HepG2 (cell line): ENCODE results near the gene FBXO4. TPM values are rescaled to one million over a fixed set of nuclear protein-coding genes. Genes with fewer than 3 reads are reported as not detected.
A peak's percentile ranks its signal among the peaks of the same experiment; 100 is the strongest.

Experiments used
- ARNT2 ChIP-seq: sonication (generic); formaldehyde crosslinking; IDR thresholded peaks from 2 replicates; pipeline ENCODE4 v1.8.0; 2022; ENCODE audit warnings: mild to moderate bottlenecking, low read depth, missing genetic modification reagents, moderate library complexity
- CREM ChIP-seq, 2 experiments: sonication (generic) in 1 of 2; formaldehyde crosslinking in 1 of 2; IDR thresholded peaks; 2 replicates each; pipeline versions ENCODE4 v1.4.0 to v1.6.1; 2016 to 2020; ENCODE audit warnings: antibody characterized with exemption in 1 of 2, mild to moderate bottlenecking in 1 of 2, missing genetic modification reagents in 1 of 2
- GABPA ChIP-seq, 2 experiments: IDR thresholded peaks; 2 replicates each; pipeline ENCODE4 v1.6.1; 2011 to 2016; ENCODE audit warnings: low read depth in 2 of 2, low read length in 1 of 2, missing biosample characterization in 1 of 2, missing genetic modification characterization in 1 of 2
- GATAD2A ChIP-seq: IDR thresholded peaks from 2 replicates; pipeline ENCODE4 v1.6.1; 2016
- MAFF ChIP-seq: IDR thresholded peaks from 2 replicates; pipeline ENCODE4 v1.6.1; 2011; ENCODE audit warnings: low read depth, low read length, improper control_type of control experiment
- MLLT10 ChIP-seq: sonication (generic); formaldehyde crosslinking; IDR thresholded peaks from 2 replicates; pipeline ENCODE4 v1.4.0; 2020; ENCODE audit warnings: missing genetic modification reagents
- RAD21 ChIP-seq: fragments of 450-650 bp; formaldehyde crosslinking; IDR thresholded peaks from 2 replicates; pipeline ENCODE4 v1.5.0; 2020; ENCODE audit warnings: mild to moderate bottlenecking
- RORA ChIP-seq: sonication (generic); formaldehyde crosslinking; IDR thresholded peaks from 2 replicates; pipeline ENCODE4 v1.5.0; 2020; ENCODE audit warnings: mild to moderate bottlenecking, missing genetic modification reagents, moderate library complexity
- RXRA ChIP-seq: sonication (generic); formaldehyde crosslinking; IDR thresholded peaks from 2 replicates; pipeline ENCODE4 v1.5.1; 2020; ENCODE audit warnings: missing genetic modification reagents
- SOX13 ChIP-seq, 3 experiments: fragments of 450-650 bp in 1 of 3; sonication (generic) in 1 of 3; formaldehyde crosslinking in 1 of 3; IDR thresholded peaks in 2 of 3; conservative IDR thresholded peaks in 1 of 3; 2 replicates each; pipeline versions ENCODE4 v1.5.0 to v1.6.1; 2016 to 2020; ENCODE audit warnings: antibody characterized with exemption in 1 of 3, mild to moderate bottlenecking in 1 of 3, missing compliant biosample characterization in 1 of 3, missing genetic modification reagents in 1 of 3, moderate library complexity in 1 of 3
- SPEN ChIP-seq: sonication (generic); formaldehyde crosslinking; IDR thresholded peaks from 2 replicates; pipeline ENCODE4 v1.5.1; 2020; ENCODE audit warnings: low read depth, mild to moderate bottlenecking, missing genetic modification reagents
- TFE3 ChIP-seq: IDR thresholded peaks from 2 replicates; pipeline ENCODE4 v1.6.1; 2016
- U2AF1 ChIP-seq: fragments of 200-400 bp; formaldehyde crosslinking; optimal IDR thresholded peaks from 2 replicates; pipeline ENCODE3; 2017; ENCODE audit warnings: mild to moderate bottlenecking, low read depth, low read length
- ZFP41 ChIP-seq: sonication (generic); formaldehyde crosslinking; IDR thresholded peaks from 2 replicates; pipeline ENCODE4 v1.4.0; 2020; ENCODE audit warnings: mild to moderate bottlenecking, missing genetic modification reagents, borderline replicate concordance
- ZFP90 ChIP-seq: sonication (generic); formaldehyde crosslinking; IDR thresholded peaks from 2 replicates; pipeline ENCODE4 v1.8.0; 2022; ENCODE audit warnings: missing genetic modification reagents, mild to moderate bottlenecking, inconsistent platforms, borderline replicate concordance
- ZNF7 ChIP-seq: IDR thresholded peaks from 2 replicates; pipeline ENCODE4 v1.6.1; 2016; ENCODE audit warnings: missing biosample characterization, missing genetic modification reagents
- ZNF772 ChIP-seq: sonication (generic); formaldehyde crosslinking; IDR thresholded peaks from 2 replicates; pipeline ENCODE4 v1.5.0; 2020; ENCODE audit warnings: mild to moderate bottlenecking, missing genetic modification reagents
- ZSCAN30 ChIP-seq: sonication (generic); formaldehyde crosslinking; IDR thresholded peaks from 2 replicates; pipeline ENCODE4 v1.5.0; 2020; ENCODE audit warnings: mild to moderate bottlenecking, missing genetic modification reagents
- polyA plus RNA-seq, 8 experiments: library from polyadenylated mRNA; depleted of rRNA in 3 of 8; stranded (reverse) in 7 of 8; unstranded in 1 of 8; fragments of >200 nt; fragmentation: Illumina TruSeq in 4 of 8; extraction: Trizol in 4 of 8; gene quantifications; 2 replicates each; pipeline versions ENCODE4 v1.2.1 to v1.2.3, GENCODE V29; 2011 to 2016; ENCODE audit warnings: low read depth in 4 of 8, missing spikeins in 1 of 8, mixed read lengths in 1 of 8; ENCODE audit not compliant: insufficient read depth in 1 of 8
- total RNA-seq, 5 experiments: library from RNA; depleted of rRNA; stranded (reverse); fragments of >200 nt; fragmentation: Illumina TruSeq; extraction: Trizol; gene quantifications; 2 replicates each; pipeline ENCODE4 v1.2.3, GENCODE V29; 2016; ENCODE audit warnings: low read depth in 1 of 5
- TF ChIP-seq, protein P1 (sequence below): sonication (generic); formaldehyde crosslinking; IDR thresholded peaks from 2 replicates; pipeline ENCODE4 v1.5.1; 2020; ENCODE audit warnings: missing genetic modification reagents, mild to moderate bottlenecking, borderline replicate concordance
- TF ChIP-seq, protein P2 (sequence below): sonication (generic); formaldehyde crosslinking; IDR thresholded peaks from 2 replicates; pipeline ENCODE4 v1.4.0; 2020; ENCODE audit warnings: missing genetic modification reagents; ENCODE audit errors: not compliant biosample characterization
- TF ChIP-seq, protein P3 (sequence below): sonication (generic); formaldehyde crosslinking; IDR thresholded peaks from 2 replicates; pipeline ENCODE4 v1.8.1; 2022; ENCODE audit warnings: low read depth, mild to moderate bottlenecking, missing genetic modification reagents

FBXO4 gene
- total and polyA plus RNA-seq, 2 of the 13 experiments (the other 11 are each of a cell fraction or from before 2014, with no cell fraction given), result 5.2 to 16.4 TPM

GRCh38 chr5:41955432-41956024 is 30.4 kb downstream of the FBXO4 start (continued):
- TF ChIP-seq, protein P1, sequence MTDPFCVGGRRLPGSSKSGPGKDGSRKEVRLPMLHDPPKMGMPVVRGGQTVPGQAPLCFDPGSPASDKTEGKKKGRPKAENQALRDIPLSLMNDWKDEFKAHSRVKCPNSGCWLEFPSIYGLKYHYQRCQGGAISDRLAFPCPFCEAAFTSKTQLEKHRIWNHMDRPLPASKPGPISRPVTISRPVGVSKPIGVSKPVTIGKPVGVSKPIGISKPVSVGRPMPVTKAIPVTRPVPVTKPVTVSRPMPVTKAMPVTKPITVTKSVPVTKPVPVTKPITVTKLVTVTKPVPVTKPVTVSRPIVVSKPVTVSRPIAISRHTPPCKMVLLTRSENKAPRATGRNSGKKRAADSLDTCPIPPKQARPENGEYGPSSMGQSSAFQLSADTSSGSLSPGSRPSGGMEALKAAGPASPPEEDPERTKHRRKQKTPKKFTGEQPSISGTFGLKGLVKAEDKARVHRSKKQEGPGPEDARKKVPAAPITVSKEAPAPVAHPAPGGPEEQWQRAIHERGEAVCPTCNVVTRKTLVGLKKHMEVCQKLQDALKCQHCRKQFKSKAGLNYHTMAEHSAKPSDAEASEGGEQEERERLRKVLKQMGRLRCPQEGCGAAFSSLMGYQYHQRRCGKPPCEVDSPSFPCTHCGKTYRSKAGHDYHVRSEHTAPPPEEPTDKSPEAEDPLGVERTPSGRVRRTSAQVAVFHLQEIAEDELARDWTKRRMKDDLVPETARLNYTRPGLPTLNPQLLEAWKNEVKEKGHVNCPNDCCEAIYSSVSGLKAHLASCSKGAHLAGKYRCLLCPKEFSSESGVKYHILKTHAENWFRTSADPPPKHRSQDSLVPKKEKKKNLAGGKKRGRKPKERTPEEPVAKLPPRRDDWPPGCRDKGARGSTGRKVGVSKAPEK (CRISPR knock-in tag), result no peak
- TF ChIP-seq SOX13 (IDR thresholded peaks at IDR 0.05) (no peak), SOX13 (CRISPR knock-in tag; conservative IDR thresholded peaks at IDR 0.05 in 1 of 2, IDR thresholded peaks at IDR 0.05 in 1 of 2) (0 out of 4 replicates have a peak, but pooled peaks of 1 of the 2 experiments have one; percentile 25), ZNF7 (CRISPR knock-in tag) (no peak), ZFP41 (CRISPR knock-in tag) (no peak), RXRA (CRISPR knock-in tag) (no peak), ARNT2 (CRISPR knock-in tag) (no peak), CREM (IDR thresholded peaks at IDR 0.05) (no peak), CREM (CRISPR knock-in tag; IDR thresholded peaks at IDR 0.05) (no peak), TFE3 (CRISPR knock-in tag) (no peak), ZSCAN30 (CRISPR knock-in tag) (no peak), RORA (CRISPR knock-in tag) (no peak), SPEN (CRISPR knock-in tag) (no peak), MLLT10 (CRISPR knock-in tag) (no peak), RAD21 (no peak), ZFP90 (CRISPR knock-in tag) (no peak), GATAD2A (CRISPR knock-in tag) (peak; percentile 40), MAFF (no peak), U2AF1 (no peak), GABPA (IDR thresholded peaks at IDR 0.05; ENCODE audit: low read depth, low read length) (no peak), GABPA (CRISPR knock-in tag; IDR thresholded peaks at IDR 0.05; ENCODE audit: low read depth) (no peak), ZNF772 (CRISPR knock-in tag) (no peak)
- TF ChIP-seq, protein P2, sequence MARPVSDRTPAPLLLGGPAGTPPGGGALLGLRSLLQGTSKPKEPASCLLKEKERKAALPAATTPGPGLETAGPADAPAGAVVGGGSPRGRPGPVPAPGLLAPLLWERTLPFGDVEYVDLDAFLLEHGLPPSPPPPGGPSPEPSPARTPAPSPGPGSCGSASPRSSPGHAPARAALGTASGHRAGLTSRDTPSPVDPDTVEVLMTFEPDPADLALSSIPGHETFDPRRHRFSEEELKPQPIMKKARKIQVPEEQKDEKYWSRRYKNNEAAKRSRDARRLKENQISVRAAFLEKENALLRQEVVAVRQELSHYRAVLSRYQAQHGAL, result no peak
- TF ChIP-seq, protein P3, sequence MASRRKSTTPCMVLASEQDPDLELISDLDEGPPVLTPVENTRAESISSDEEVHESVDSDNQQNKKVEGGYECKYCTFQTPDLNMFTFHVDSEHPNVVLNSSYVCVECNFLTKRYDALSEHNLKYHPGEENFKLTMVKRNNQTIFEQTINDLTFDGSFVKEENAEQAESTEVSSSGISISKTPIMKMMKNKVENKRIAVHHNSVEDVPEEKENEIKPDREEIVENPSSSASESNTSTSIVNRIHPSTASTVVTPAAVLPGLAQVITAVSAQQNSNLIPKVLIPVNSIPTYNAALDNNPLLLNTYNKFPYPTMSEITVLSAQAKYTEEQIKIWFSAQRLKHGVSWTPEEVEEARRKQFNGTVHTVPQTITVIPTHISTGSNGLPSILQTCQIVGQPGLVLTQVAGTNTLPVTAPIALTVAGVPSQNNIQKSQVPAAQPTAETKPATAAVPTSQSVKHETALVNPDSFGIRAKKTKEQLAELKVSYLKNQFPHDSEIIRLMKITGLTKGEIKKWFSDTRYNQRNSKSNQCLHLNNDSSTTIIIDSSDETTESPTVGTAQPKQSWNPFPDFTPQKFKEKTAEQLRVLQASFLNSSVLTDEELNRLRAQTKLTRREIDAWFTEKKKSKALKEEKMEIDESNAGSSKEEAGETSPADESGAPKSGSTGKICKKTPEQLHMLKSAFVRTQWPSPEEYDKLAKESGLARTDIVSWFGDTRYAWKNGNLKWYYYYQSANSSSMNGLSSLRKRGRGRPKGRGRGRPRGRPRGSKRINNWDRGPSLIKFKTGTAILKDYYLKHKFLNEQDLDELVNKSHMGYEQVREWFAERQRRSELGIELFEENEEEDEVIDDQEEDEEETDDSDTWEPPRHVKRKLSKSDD, result no peak
